ENCODE measurements around the gene PAQR4. TPM values are rescaled to one million over a fixed set of nuclear protein-coding genes. Genes with fewer than 3 reads are reported as not detected.

Gene PAQR4
- total and polyA plus RNA-seq, 2 of the 13 experiments (the other 11 are each of a cell fraction or from before 2014, with no cell fraction given), result 15.9 to 24.8 TPM

DNA sequence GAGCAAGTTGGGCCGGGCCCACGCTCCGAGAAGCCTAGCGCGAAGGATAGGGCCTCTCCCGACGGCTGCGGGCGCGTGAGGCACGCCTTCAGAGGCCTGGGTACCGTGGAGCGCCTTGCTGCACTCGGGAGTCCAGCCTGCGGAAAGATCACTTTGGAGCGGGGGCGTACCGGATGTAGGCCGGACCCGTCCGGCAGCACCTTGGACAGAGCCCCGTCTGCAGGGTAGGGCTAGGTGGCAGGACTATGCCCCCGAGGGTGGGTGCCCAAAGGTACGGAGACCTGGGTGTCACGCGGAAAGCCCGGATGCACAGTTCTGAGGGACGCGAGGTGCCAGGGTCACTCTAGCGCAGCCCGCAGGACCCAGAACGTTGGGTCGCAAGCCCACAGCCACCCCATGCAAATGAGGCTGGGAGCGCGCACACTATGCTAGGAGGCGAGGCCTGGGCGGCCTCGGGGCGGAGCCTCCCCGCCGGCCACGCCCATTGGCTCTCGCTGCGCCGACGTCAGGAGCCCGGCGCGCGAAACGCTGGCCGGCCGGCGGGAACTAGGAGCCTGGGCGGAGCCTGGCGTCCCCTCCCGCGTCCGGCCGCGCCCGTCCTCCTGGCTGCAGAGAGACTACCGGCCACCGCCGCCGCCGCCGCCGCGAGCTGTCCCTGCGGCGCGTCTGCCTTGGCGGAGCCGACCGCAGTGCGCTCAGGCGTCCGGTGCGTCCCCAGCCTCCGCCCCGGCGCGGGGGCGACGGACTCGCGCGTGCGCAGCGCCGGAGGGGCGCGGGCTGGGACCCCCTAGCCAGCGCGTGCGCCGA lies at the start of gene PAQR4 (continued):
- TF ChIP-seq DPF2 (CRISPR knock-in tag; IDR thresholded peaks at IDR 0.05; ENCODE audit: borderline replicate concordance, low read depth) (0 out of 2 replicates have a peak, but pooled peaks have one; percentile 49), NFKBIZ (CRISPR knock-in tag; IDR thresholded peaks at IDR 0.05) (peak; percentile 97), SOX5 (CRISPR knock-in tag; IDR thresholded peaks at IDR 0.05; ENCODE audit: borderline replicate concordance) (peak; percentile 56; the same call in 1 of the 2 replicates), GFI1 (CRISPR knock-in tag; IDR thresholded peaks at IDR 0.05; ENCODE audit: borderline replicate concordance) (peak; percentile 74), NONO (IDR thresholded peaks at IDR 0.05) (no peak), NONO (CRISPR knock-in tag; conservative IDR thresholded peaks at IDR 0.05) (0 out of 2 replicates have a peak, but pooled peaks have one; percentile 22), PCBP2 (optimal IDR thresholded peaks at IDR 0.05; ENCODE audit: low read depth, low read length, poor library complexity, severe bottlenecking) (no peak), ZNF737 (CRISPR knock-in tag; IDR thresholded peaks at IDR 0.05; ENCODE audit: borderline replicate concordance) (no peak; the same call in 1 of the 2 replicates), SNAPC2 (CRISPR knock-in tag; IDR thresholded peaks at IDR 0.05) (peak; percentile 95), IRX3 (CRISPR knock-in tag; IDR thresholded peaks at IDR 0.05; ENCODE audit: borderline replicate concordance, low read depth) (peak; percentile 66; the same call in 1 of the 2 replicates), RARG (CRISPR knock-in tag; IDR thresholded peaks at IDR 0.05; ENCODE audit: low read depth) (peak; percentile 89; the same call in 1 of the 2 replicates), ZBTB46 (CRISPR knock-in tag; IDR thresholded peaks at IDR 0.05; ENCODE audit: borderline replicate concordance) (peak; percentile 91; the same call in 1 of the 2 replicates), FLYWCH1 (CRISPR knock-in tag; IDR thresholded peaks at IDR 0.05) (peak; percentile 96; the same call in 1 of the 2 replicates), PRMT3 (CRISPR knock-in tag; IDR thresholded peaks at IDR 0.05; ENCODE audit: borderline replicate concordance, low read depth) (peak; percentile 87; the same call in 1 of the 2 replicates), CERS6 (CRISPR knock-in tag; IDR thresholded peaks at IDR 0.05) (0 out of 2 replicates have a peak, but pooled peaks have one; percentile 42), ZBTB38 (CRISPR knock-in tag; IDR thresholded peaks at IDR 0.05) (peak; percentile 93), NFATC3 (CRISPR knock-in tag; IDR thresholded peaks at IDR 0.05) (0 out of 2 replicates have a peak, but pooled peaks have one; percentile 78), HNRNPLL (IDR thresholded peaks at IDR 0.05; ENCODE audit: low read depth, low read length, poor library complexity, severe bottlenecking) (peak; percentile 54), CHD2 (IDR thresholded peaks at IDR 0.05; ENCODE audit: low read depth, low read length) (no peak), ZNF619 (CRISPR knock-in tag; IDR thresholded peaks at IDR 0.05) (peak; percentile 94; the same call in 1 of the 2 replicates), YEATS2 (CRISPR knock-in tag; IDR thresholded peaks at IDR 0.05; ENCODE audit: borderline replicate concordance) (peak; percentile 89; the same call in 1 of the 2 replicates), ZC3H4 (CRISPR knock-in tag; IDR thresholded peaks at IDR 0.05; ENCODE audit: borderline replicate concordance) (0 out of 2 replicates have a peak, but pooled peaks have one; percentile 15), TMF1 (CRISPR knock-in tag; IDR thresholded peaks at IDR 0.05; ENCODE audit: low read depth) (peak; percentile 91), JUNB (CRISPR knock-in tag; IDR thresholded peaks at IDR 0.05; ENCODE audit: borderline replicate concordance) (no peak), RFX5 (IDR thresholded peaks at IDR 0.05; ENCODE audit: low read depth, low read length) (peak; percentile 52)
- TF ChIP-seq, protein P1, sequence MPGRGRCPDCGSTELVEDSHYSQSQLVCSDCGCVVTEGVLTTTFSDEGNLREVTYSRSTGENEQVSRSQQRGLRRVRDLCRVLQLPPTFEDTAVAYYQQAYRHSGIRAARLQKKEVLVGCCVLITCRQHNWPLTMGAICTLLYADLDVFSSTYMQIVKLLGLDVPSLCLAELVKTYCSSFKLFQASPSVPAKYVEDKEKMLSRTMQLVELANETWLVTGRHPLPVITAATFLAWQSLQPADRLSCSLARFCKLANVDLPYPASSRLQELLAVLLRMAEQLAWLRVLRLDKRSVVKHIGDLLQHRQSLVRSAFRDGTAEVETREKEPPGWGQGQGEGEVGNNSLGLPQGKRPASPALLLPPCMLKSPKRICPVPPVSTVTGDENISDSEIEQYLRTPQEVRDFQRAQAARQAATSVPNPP (CRISPR knock-in tag; IDR thresholded peaks at IDR 0.05), result 0 out of 2 replicates have a peak, but pooled peaks have one; percentile 58
